Small intestine (tissue), 7 donors: ENCODE results near the gene SKIDA1. TPM values are rescaled to one million over a fixed set of nuclear protein-coding genes. Genes with fewer than 3 reads are reported as not detected.

Experiments
- DNase-seq, 2 donors: peaks; one replicate each; pipeline versions ENCODE4 v3.0.0 to v3.0.0-alpha.2; 2013
- FAIRE-seq: peaks from 2 replicates; lab custom pipeline; 2012; peaks lifted over from hg19 to GRCh38; lab: Jason Lieb, UNC
- H3K27ac ChIP-seq, 3 donors: one replicate each; pipeline ENCODE4 v1.5.1; 2013; ENCODE audit warnings: low read length in 2 of 3, mild to moderate bottlenecking in 2 of 3, control low read depth in 1 of 3, inconsistent platforms in 1 of 3, low read depth in 1 of 3, moderate library complexity in 1 of 3
- H3K27me3 ChIP-seq, 3 donors: one replicate each; pipeline ENCODE4 v1.6.1; 2013; ENCODE audit warnings: low read length in 3 of 3, inconsistent platforms in 1 of 3; ENCODE audit not compliant: control insufficient read depth in 3 of 3, insufficient read depth in 3 of 3
- H3K36me3 ChIP-seq, 3 donors: one replicate each; pipeline ENCODE4 v1.6.1; 2013; ENCODE audit warnings: low read length in 3 of 3, inconsistent platforms in 1 of 3, low read depth in 1 of 3, mild to moderate bottlenecking in 1 of 3, moderate library complexity in 1 of 3; ENCODE audit not compliant: control insufficient read depth in 3 of 3, insufficient read depth in 2 of 3
- H3K4me1 ChIP-seq, 3 donors: one replicate each; pipeline ENCODE4 v1.6.1; 2013; ENCODE audit warnings: low read length in 2 of 3, inconsistent platforms in 1 of 3, low read depth in 1 of 3, mild to moderate bottlenecking in 1 of 3, moderate library complexity in 1 of 3; ENCODE audit not compliant: control insufficient read depth in 3 of 3, insufficient read depth in 2 of 3
- H3K4me3 ChIP-seq, 3 donors: one replicate each; pipeline ENCODE4 v1.5.1; 2013; ENCODE audit warnings: low read length in 3 of 3, control low read depth in 1 of 3, inconsistent platforms in 1 of 3, low read depth in 1 of 3, mild to moderate bottlenecking in 1 of 3, moderate library complexity in 1 of 3
- H3K9me3 ChIP-seq, 2 donors: one replicate each; pipeline ENCODE4 v1.6.1; 2013; ENCODE audit warnings: low read depth in 1 of 2, low read length in 1 of 2; ENCODE audit not compliant: control insufficient read depth in 2 of 2, insufficient read depth in 1 of 2
- WGBS, 3 donors: extraction: QIAGEN DNeasy Blood & Tissue Kit; methylation state at CpG; one replicate each; pipeline ENCODE4 v1.1.7; 2013; 5-methylcytosine and 5-hydroxymethylcytosine counted together
- polyA plus RNA-seq, 4 donors: library from polyadenylated mRNA; stranded (reverse) in 3 of 4; unstranded in 1 of 4; fragments of 200-250 nt in 3 of 4; fragments of 120-200 nt in 1 of 4; gene quantifications; one replicate each; pipeline versions ENCODE4 v1.2.1 to v1.2.3, GENCODE V29; 2013
- donor health status: healthy with polysubstance abuse.
- donor health status: control.
- donor health status: control.
- donor health status: Bipolar disorder and iron deficiency.
- donor health status: healthy.

SKIDA1 gene
- polyA plus RNA-seq, 4 donors, result 0.13 to 1.2 TPM; not detected in 2

- Histone ChIP-seq H3K27ac (peak overlapping the region in 1 of 3 donors; percentile 80), H3K4me3 (no peak overlapping the region), H3K4me1 (peaks cover 0 to 23% (median 0%) of the 10 kb centered on the region in 3 donors), H3K36me3 (no peaks in the 10 kb centered on the region), H3K9me3 (no peaks in the 10 kb centered on the region), H3K27me3 (peaks cover 0 to 9% (median 3%) of the 10 kb centered on the region in 3 donors)
- FAIRE-seq, result no peak
- WGBS, 3 donors, result 61 to 74% (median 73%) methylated on average over 8 of the region's 8 CpGs
- no peak for DNase-seq
Observed at GRCh38 chr10:21520949-21521348, 4.5 kb downstream of the SKIDA1 start.

DNA sequence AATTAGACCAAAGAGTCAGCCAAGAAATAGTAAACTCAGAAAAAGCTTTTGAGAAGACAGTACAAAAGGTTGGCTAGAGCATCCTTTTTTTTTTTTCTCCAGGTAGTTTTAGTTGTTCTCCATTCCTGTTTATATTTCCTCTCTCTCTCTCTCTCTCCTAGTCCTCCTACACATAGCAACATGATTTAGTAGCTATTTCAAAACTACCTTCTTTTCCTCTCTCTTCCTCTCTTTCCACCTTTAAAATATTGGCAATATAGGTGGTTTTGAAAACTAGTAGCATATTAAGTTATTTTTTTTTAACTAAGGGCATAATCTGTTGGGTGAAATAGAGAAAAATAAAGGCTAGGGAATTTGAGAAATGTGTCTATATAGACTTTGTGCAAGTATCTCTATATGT lies 5.0 kb downstream of the SKIDA1 start:
- no peak overlapping the region for H3K4me3 ChIP-seq
- H3K9me3 ChIP-seq, result no peaks in the 10 kb centered on the region
- H3K4me1 ChIP-seq, result peaks cover 0 to 23% (median 0%) of the 10 kb centered on the region in 3 donors
- FAIRE-seq (no peak), DNase-seq (no peak)
- H3K36me3 ChIP-seq, result no peaks in the 10 kb centered on the region
- H3K27ac ChIP-seq, result peak overlapping the region in 1 of 3 donors; percentile 80
- H3K27me3 ChIP-seq, result peaks cover 0 to 12% (median 3%) of the 10 kb centered on the region in 3 donors

- 9 to 13% (median 11%) methylated on average over 12 of the region's 12 CpGs for WGBS, 3 donors
- no peak for FAIRE-seq
- H3K4me1 ChIP-seq, result peaks cover 0 to 28% (median 0%) of the 10 kb centered on the region in 3 donors
- peak overlapping the region in 2 of 3 donors; percentile 67 to 80 for H3K27ac ChIP-seq
- no peaks in the 10 kb centered on the region for H3K9me3 ChIP-seq
- no peaks in the 10 kb centered on the region for H3K36me3 ChIP-seq
- peaks cover 0 to 15% (median 3%) of the 10 kb centered on the region in 3 donors for H3K27me3 ChIP-seq
- H3K4me3 ChIP-seq, result peak overlapping the region in 2 of 3 donors; percentile 9 to 50
- peak; percentile 20 to 71 for DNase-seq
Observed at GRCh38 chr10:21519941-21520436, 5.5 kb downstream of the SKIDA1 start.

GRCh38 chr10:21519397-21519933 lies 6.0 kb downstream of the SKIDA1 start:
- peak overlapping the region in 2 of 3 donors; percentile 67 to 80 for H3K27ac ChIP-seq
- no peaks in the 10 kb centered on the region for H3K9me3 ChIP-seq
- H3K4me3 ChIP-seq, result peak overlapping the region in 1 of 3 donors; percentile 50
- FAIRE-seq (no peak), DNase-seq (no peak)
- H3K27me3 ChIP-seq, result peaks cover 0 to 16% (median 3%) of the 10 kb centered on the region in 3 donors
- WGBS, 3 donors, result 26 to 45% (median 30%) methylated on average over 11 of the region's 11 CpGs
- H3K36me3 ChIP-seq, result no peaks in the 10 kb centered on the region
- H3K4me1 ChIP-seq, result peaks cover 0 to 30% (median 0%) of the 10 kb centered on the region in 3 donors

GRCh38 chr10:21518641-21519396 lies 6.7 kb downstream of the SKIDA1 start:
- DNase-seq, result peak in 1 of 2 donors; percentile 74
- no peak for FAIRE-seq
- 7 to 10% (median 10%) methylated on average over 16 of the region's 16 CpGs for WGBS, 3 donors
- peak overlapping the region in 1 of 3 donors; percentile 50 for H3K4me3 ChIP-seq
- peaks cover 0 to 16% (median 3%) of the 10 kb centered on the region in 3 donors for H3K27me3 ChIP-seq
- H3K27ac ChIP-seq, result peak overlapping the region in 2 of 3 donors; percentile 67 to 80
- H3K36me3 ChIP-seq, result no peaks in the 10 kb centered on the region
- H3K9me3 ChIP-seq, result no peaks in the 10 kb centered on the region
- H3K4me1 ChIP-seq, result peaks cover 0 to 29% (median 0%) of the 10 kb centered on the region in 3 donors

DNA sequence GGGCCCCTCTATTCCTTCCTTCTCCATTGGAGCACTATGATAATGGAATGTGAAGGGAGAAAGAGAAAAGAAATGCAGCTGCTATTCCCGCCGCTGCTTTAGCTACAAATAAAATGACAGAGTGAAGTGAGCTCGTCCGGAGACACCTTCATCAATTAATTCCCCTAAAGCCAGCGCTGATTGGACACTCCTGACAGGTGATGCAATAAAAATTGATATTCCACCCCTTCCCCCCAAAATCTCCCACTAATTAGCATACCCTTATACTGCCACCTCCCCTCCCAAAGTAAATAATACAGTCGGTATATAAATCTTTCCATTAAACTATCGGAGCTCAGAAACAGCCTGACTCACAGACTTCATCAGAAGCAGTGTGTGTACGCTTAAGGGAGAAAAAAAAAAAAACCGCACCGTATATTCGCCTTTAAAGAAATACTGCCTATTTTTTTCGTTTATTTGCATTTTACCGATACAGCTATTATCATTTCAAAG lies 7.3 kb downstream of the SKIDA1 start:
- Histone ChIP-seq H3K27me3 (peaks cover 0 to 16% (median 3%) of the 10 kb centered on the region in 3 donors), H3K9me3 (no peaks in the 10 kb centered on the region), H3K4me3 (peak overlapping the region in 1 of 3 donors; percentile 50), H3K27ac (peak overlapping the region in 2 of 3 donors; percentile 11 to 80), H3K4me1 (peaks cover 0 to 23% (median 0%) of the 10 kb centered on the region in 3 donors), H3K36me3 (no peaks in the 10 kb centered on the region)
- FAIRE-seq, result no peak
- whole genome bisulfite sequencing, 3 donors, result 8 to 9% (median 9%) methylated on average over 13 of the region's 13 CpGs
- peak in 1 of 2 donors; percentile 61 for DNase-seq

DNA sequence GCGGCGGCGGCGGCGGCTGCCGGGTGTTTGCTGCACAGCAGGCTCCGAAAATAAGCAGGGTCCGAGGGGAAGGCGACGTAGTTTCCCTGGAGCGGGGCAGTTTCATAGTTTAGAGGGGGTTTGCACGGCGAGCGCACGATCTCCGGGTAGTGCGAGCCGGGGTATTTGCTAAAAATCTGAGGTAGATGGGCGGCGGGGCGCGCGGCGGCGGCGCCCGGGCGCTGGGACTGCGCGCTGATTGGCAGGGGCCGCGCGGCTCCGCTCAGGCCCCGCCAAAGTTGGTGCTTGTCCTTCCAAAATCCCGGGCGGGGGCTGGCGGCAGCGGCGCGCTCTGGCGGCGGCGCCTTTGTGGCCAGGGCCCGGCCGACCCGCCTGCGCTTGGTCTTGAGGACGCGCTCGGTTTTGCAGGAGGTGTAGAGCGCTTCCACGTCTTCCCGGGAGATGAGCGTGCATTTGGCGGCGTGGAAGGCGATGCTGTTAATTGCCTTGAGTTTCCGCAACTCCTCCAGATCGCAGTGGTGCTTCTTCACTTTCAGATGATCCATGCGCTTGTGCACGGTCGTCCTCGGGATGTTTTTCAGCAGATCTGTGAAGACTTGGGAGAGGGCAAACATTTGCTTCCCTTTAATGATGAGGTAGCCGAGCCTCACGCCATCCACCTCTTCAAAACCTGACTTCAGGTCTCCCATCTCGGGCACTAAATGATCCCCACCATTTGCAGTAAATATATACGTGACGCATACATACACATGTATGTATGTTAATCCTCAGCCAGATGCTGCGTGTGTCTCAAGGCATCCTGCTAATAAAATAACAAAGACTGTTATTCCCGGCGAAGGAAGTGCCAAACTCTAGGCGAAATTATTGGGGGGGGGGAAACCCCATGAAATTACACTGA lies 8.1 kb downstream of the SKIDA1 start:
- Histone ChIP-seq H3K36me3 (no peaks in the 10 kb centered on the region), H3K4me3 (peak overlapping the region; percentile 41 to 69 (median 50)), H3K4me1 (peaks cover 0 to 24% (median 0%) of the 10 kb centered on the region in 3 donors), H3K27ac (peak overlapping the region in 2 of 3 donors; percentile 11 to 80), H3K27me3 (peaks cover 0 to 16% (median 3%) of the 10 kb centered on the region in 3 donors), H3K9me3 (no peaks in the 10 kb centered on the region)
- DNase-seq (peak in 1 of 2 donors; percentile 74), FAIRE-seq (no peak)
- WGBS, 3 donors, result 1% methylated on average over 66 to 73 of the region's 73 CpGs
